ENCODE results near the gene DGKI.

GRCh38 chr7:137747359-137748031 is 99.3 kb downstream of the DGKI start:
- TF ChIP-seq NONO (IDR thresholded peaks at IDR 0.05; ENCODE audit: low read depth in 2 of 2, low read length in 1 of 2) = no peak
- TF ChIP-seq CTCF (IDR thresholded peaks at IDR 0.05 in 2 of 3, conservative IDR thresholded peaks at IDR 0.05 in 1 of 3; ENCODE audit: insufficient read depth in 2 of 3, low read depth in 1 of 3, low read length in 3 of 3) = no peak
- no peak for TF ChIP-seq CHD1 (IDR thresholded peaks at IDR 0.05; ENCODE audit: low read length)
- TF ChIP-seq REST (IDR thresholded peaks at IDR 0.05; ENCODE audit: borderline replicate concordance) = no peak
- no peak for TF ChIP-seq REST (CRISPR knock-in tag; IDR thresholded peaks at IDR 0.05; ENCODE audit: low read depth)
- no peak for TF ChIP-seq ELF1 (tag; IDR thresholded peaks at IDR 0.05)
- no peak for TF ChIP-seq HMGN3 (IDR thresholded peaks at IDR 0.05; ENCODE audit: borderline replicate concordance, extremely low read depth, insufficient read length, low read depth, low read length)
- TF ChIP-seq HDAC2 (IDR thresholded peaks at IDR 0.05) = no peak
- TF ChIP-seq YY1 (IDR thresholded peaks at IDR 0.05; ENCODE audit: borderline replicate concordance in 1 of 3, control insufficient read depth in 1 of 3, extremely low read depth in 1 of 3, insufficient read depth in 3 of 3, insufficient read length in 1 of 3, insufficient replicate concordance in 2 of 3, low read depth in 1 of 3, low read length in 2 of 3) = no peak
- no peak for TF ChIP-seq RBM22 (IDR thresholded peaks at IDR 0.05; ENCODE audit: low read depth, low read length, poor library complexity, severe bottlenecking)
- TF ChIP-seq ESRRB (CRISPR knock-in tag; IDR thresholded peaks at IDR 0.05; ENCODE audit: borderline replicate concordance) = no peak
- TF ChIP-seq KAT7 (CRISPR knock-in tag; IDR thresholded peaks at IDR 0.05; ENCODE audit: borderline replicate concordance) = no peak
- TF ChIP-seq ZFP36 (IDR thresholded peaks at IDR 0.05; ENCODE audit: low read depth, low read length, partially characterized antibody) = no peak
